ENCODE data around the gene ITPRIPL1. TPM values are rescaled to one million over a fixed set of nuclear protein-coding genes. Genes with fewer than 3 reads are reported as not detected.
A peak's percentile ranks its signal among the peaks of the same experiment; 100 is the strongest.

ITPRIPL1 gene
- total RNA-seq, 2 experiments from 2014 or later = 43.4 to 43.5 TPM

- CTCF ChIA-PET = interaction anchor here (0.9 to 4.9 kb wide), 14 partner anchors 9 to 537 kb away, joined by 3 to 25 read pairs (median 4); partner anchors contain the start of genes ANKRD39, ASTL, CIAO1 and NCAPH
- no peaks in the 10 kb centered on the region for H3K27me3 Mint-ChIP-seq (ENCODE audit: low read depth)
- peaks cover 29% of the 10 kb centered on the region for H3K36me3 Mint-ChIP-seq (ENCODE audit: low read depth)
- H3K4me1 Mint-ChIP-seq (ENCODE audit: low read depth) = peaks cover 61% of the 10 kb centered on the region
- H3K9me3 Mint-ChIP-seq (ENCODE audit: insufficient read depth) = no peaks in the 10 kb centered on the region
- ATAC-seq (peak; percentile 29), DNase-seq (no peak)
- H3K4me3 Mint-ChIP-seq = peak overlapping the region; percentile 78
- H3K27ac Mint-ChIP-seq = peak overlapping the region; percentile 89
- POLR2A ChIA-PET = interaction anchor here (0.6 to 2.8 kb wide), 10 partner anchors 10 to 159 kb away, joined by 3 to 75 read pairs (median 4); partner anchors contain the start of genes NCAPH and SNRNP200
These were observed 4.1 kb upstream of the ITPRIPL1 start for GRCh38 chr2:96320728-96321622.

DNA sequence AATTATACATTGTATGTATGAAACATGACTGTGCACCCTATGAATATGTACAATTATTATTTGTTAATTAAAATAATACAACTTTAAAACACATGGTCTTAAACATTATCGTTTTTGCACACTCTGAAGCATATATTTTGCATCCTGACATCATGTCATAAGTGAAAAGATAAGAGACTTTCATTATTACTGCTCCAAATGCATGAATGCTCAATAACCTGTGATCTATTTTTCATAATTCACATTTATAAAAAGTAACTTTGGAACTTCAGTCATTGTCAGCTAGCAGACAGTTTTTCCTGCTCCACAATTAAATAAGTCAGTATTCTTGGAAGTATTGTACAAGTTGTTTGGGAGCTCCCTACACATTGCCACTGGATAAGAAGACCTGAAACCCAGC, 1.3 kb upstream of the ITPRIPL1 start:
- POLR2A ChIA-PET = interaction anchor here (0.9 to 5.5 kb wide), 6 partner anchors 8 to 36 kb away, joined by 3 to 51 read pairs (median 10); partner anchors contain the start of genes NCAPH and SNRNP200
- Mint-ChIP-seq H3K36me3 (ENCODE audit: low read depth) (peaks cover 40% of the 10 kb centered on the region), H3K4me1 (ENCODE audit: low read depth) (peaks cover 68% of the 10 kb centered on the region), H3K27me3 (ENCODE audit: low read depth) (no peaks in the 10 kb centered on the region), H3K27ac (peak overlapping the region; percentile 83), H3K4me3 (peak overlapping the region; percentile 46), H3K9me3 (ENCODE audit: insufficient read depth) (no peaks in the 10 kb centered on the region)
- ATAC-seq (no peak), DNase-seq (no peak)
- CTCF ChIA-PET = interaction anchor here (1.3 to 4.9 kb wide), 5 partner anchors 8 to 230 kb away, joined by 3 to 25 read pairs (median 5); partner anchors contain the start of gene SNRNP200

- peak overlapping the region; percentile 86 for H3K4me3 Mint-ChIP-seq
- peak overlapping the region; percentile 83 for H3K27ac Mint-ChIP-seq
- no peaks in the 10 kb centered on the region for H3K9me3 Mint-ChIP-seq (ENCODE audit: insufficient read depth)
- ChIA-PET CTCF (interaction anchor here (1.3 to 3.0 kb wide), 5 partner anchors 9 to 230 kb away, joined by 3 to 14 read pairs (median 5); partner anchors contain the start of gene NCAPH), POLR2A (interaction anchor here (0.8 to 5.5 kb wide), 8 partner anchors 9 to 437 kb away, joined by 3 to 51 read pairs (median 6); partner anchors contain the start of genes NCAPH and SNRNP200)
- DNase-seq = peak; percentile 40
- peaks cover 66% of the 10 kb centered on the region for H3K4me1 Mint-ChIP-seq (ENCODE audit: low read depth)
- H3K27me3 Mint-ChIP-seq (ENCODE audit: low read depth) = no peaks in the 10 kb centered on the region
- H3K36me3 Mint-ChIP-seq (ENCODE audit: low read depth) = peaks cover 43% of the 10 kb centered on the region
- peak; percentile 2 for ATAC-seq
These were observed 436 bp upstream of the ITPRIPL1 start for GRCh38 chr2:96324721-96325040.

DNA sequence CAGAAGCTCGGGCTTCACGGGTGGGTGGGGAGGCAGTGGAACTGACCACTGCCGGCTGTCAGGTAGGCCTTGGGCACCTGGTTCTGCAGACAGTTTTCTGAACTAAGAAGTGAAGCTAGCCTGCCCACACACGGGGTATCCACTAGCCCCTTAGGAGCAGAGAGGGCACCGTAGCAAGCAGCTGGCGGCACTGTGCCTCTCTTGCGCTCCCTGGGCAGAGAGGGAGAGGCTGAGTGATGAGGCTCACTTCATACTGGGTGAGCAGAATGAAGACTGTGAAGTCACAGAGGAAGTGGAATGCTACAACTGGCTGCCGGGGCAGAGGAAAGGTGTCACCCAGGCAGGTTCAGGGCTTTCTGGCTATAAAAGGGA, 753 bp downstream of the ITPRIPL1 start:
- ChIA-PET CTCF (interaction anchor here (1.2 to 3.0 kb wide), 3 partner anchors 10 to 21 kb away, joined by 3 to 14 read pairs (median 3); partner anchors contain the start of genes NCAPH and SNRNP200), POLR2A (interaction anchor here (0.9 to 5.5 kb wide), 9 partner anchors 10 to 212 kb away, joined by 3 to 51 read pairs (median 4); partner anchors contain the start of genes NCAPH and SNRNP200)
- H3K27ac Mint-ChIP-seq = peak overlapping the region; percentile 83
- H3K9me3 Mint-ChIP-seq (ENCODE audit: insufficient read depth) = no peaks in the 10 kb centered on the region
- H3K4me3 Mint-ChIP-seq = peak overlapping the region; percentile 86
- peaks cover 60% of the 10 kb centered on the region for H3K4me1 Mint-ChIP-seq (ENCODE audit: low read depth)
- peaks cover 48% of the 10 kb centered on the region for H3K36me3 Mint-ChIP-seq (ENCODE audit: low read depth)
- DNase-seq (peak; percentile 74), ATAC-seq (peak; percentile 54)
- no peaks in the 10 kb centered on the region for H3K27me3 Mint-ChIP-seq (ENCODE audit: low read depth)

DNA sequence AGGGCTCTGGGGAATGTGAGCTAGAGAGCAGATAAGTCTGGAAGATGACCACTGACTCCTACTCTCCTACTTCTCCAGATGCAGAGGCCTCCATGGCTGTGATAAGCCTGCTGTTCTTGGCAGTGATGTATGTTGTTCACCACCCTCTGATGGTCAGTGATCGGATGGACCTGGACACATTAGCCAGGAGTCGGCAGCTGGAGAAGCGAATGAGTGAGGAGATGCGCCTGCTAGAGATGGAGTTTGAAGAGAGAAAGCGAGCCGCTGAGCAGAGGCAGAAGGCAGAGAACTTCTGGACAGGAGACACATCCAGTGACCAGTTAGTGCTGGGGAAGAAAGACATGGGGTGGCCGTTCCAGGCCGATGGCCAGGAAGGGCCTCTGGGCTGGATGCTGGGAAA, 1.4 kb downstream of the ITPRIPL1 start:
- Mint-ChIP-seq H3K36me3 (ENCODE audit: low read depth) (peaks cover 53% of the 10 kb centered on the region), H3K27me3 (ENCODE audit: low read depth) (no peaks in the 10 kb centered on the region), H3K27ac (peak overlapping the region; percentile 83), H3K4me1 (ENCODE audit: low read depth) (peaks cover 60% of the 10 kb centered on the region), H3K9me3 (ENCODE audit: insufficient read depth) (no peaks in the 10 kb centered on the region), H3K4me3 (peak overlapping the region; percentile 86)
- ATAC-seq (no peak), DNase-seq (no peak)
- ChIA-PET POLR2A (interaction anchor here (1.3 to 5.5 kb wide), 6 partner anchors 9 to 212 kb away, joined by 3 to 51 read pairs (median 8); partner anchors contain the start of genes NCAPH and SNRNP200), CTCF (interaction anchor here (1.2 to 3.0 kb wide), 3 partner anchors 9 to 22 kb away, joined by 3 to 14 read pairs (median 3); partner anchors contain the start of genes NCAPH and SNRNP200)

- peak overlapping the region; percentile 86 for H3K4me3 Mint-ChIP-seq
- H3K36me3 Mint-ChIP-seq (ENCODE audit: low read depth) = peaks cover 55% of the 10 kb centered on the region
- ChIA-PET POLR2A (interaction anchor here (0.5 to 5.5 kb wide), 6 partner anchors 9 to 1303 kb away, joined by 3 to 51 read pairs (median 5); partner anchors contain the start of genes NCAPH and SNRNP200), CTCF (interaction anchor here (1.2 to 3.0 kb wide), 3 partner anchors 9 to 22 kb away, joined by 3 to 14 read pairs (median 3); partner anchors contain the start of genes NCAPH and SNRNP200)
- ATAC-seq (no peak), DNase-seq (no peak)
- H3K4me1 Mint-ChIP-seq (ENCODE audit: low read depth) = peaks cover 59% of the 10 kb centered on the region
- no peaks in the 10 kb centered on the region for H3K27me3 Mint-ChIP-seq (ENCODE audit: low read depth)
- H3K27ac Mint-ChIP-seq = peak overlapping the region; percentile 83
- H3K9me3 Mint-ChIP-seq (ENCODE audit: insufficient read depth) = no peaks in the 10 kb centered on the region
These were observed 2.1 kb downstream of the ITPRIPL1 start for GRCh38 chr2:96326990-96327820.

DNA sequence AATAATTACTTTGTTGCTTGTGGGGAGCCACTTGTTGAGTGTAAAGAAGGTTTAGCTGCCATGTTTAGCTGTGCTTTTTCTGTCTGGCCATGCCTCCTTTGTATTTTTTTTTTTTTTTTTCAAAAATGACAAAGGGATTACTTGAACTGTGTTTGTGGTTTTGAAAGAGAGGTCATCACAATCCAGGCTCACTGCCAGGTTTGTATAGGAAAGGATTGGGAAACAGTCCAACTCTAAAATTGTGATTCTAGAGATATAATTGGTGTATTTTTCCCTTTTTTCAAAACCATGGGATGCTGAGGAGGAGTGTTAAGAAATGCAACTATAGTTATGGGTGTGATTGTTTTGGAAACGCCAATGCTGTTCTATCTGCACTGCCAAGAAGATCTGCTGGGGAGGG, 4.3 kb downstream of the ITPRIPL1 start:
- POLR2A ChIA-PET = no interaction called here
- peaks cover 59% of the 10 kb centered on the region for H3K36me3 Mint-ChIP-seq (ENCODE audit: low read depth)
- ATAC-seq (no peak), DNase-seq (no peak)
- no peak overlapping the region for H3K4me3 Mint-ChIP-seq
- no peaks in the 10 kb centered on the region for H3K27me3 Mint-ChIP-seq (ENCODE audit: low read depth)
- CTCF ChIA-PET = no interaction called here
- no peaks in the 10 kb centered on the region for H3K9me3 Mint-ChIP-seq (ENCODE audit: insufficient read depth)
- peaks cover 62% of the 10 kb centered on the region for H3K4me1 Mint-ChIP-seq (ENCODE audit: low read depth)
- no peak overlapping the region for H3K27ac Mint-ChIP-seq

- H3K27ac Mint-ChIP-seq = no peak overlapping the region
- ChIA-PET CTCF (no interaction called here), POLR2A (no interaction called here)
- no peaks in the 10 kb centered on the region for H3K27me3 Mint-ChIP-seq (ENCODE audit: low read depth)
- peaks cover 62% of the 10 kb centered on the region for H3K4me1 Mint-ChIP-seq (ENCODE audit: low read depth)
- no peak overlapping the region for H3K4me3 Mint-ChIP-seq
- ATAC-seq (no peak), DNase-seq (no peak)
- H3K9me3 Mint-ChIP-seq (ENCODE audit: insufficient read depth) = no peaks in the 10 kb centered on the region
- H3K36me3 Mint-ChIP-seq (ENCODE audit: low read depth) = peaks cover 63% of the 10 kb centered on the region
These were observed 4.8 kb downstream of the ITPRIPL1 start for GRCh38 chr2:96329874-96330273.

DNA sequence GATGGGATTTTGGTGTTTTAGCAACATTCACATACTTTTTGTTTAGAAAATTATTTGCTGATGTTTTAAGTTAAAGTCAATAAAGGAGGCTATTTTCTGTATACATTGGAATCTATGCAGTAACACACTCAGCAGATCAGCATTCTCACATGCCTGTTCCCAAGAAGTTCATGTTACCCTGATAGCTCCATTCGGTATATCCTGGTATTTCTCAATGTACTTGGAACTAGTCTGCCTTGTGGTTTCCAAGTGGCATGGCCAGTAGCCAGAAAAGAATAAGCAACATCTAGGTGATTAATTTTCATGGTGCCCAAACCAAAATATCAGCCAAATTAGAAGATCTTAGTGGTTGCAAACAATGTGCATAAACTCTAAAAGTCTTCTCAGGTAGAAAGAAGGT, 5.3 kb downstream of the ITPRIPL1 start:
- Mint-ChIP-seq H3K36me3 (ENCODE audit: low read depth) (peaks cover 65% of the 10 kb centered on the region), H3K4me1 (ENCODE audit: low read depth) (peaks cover 63% of the 10 kb centered on the region), H3K27ac (no peak overlapping the region), H3K27me3 (ENCODE audit: low read depth) (no peaks in the 10 kb centered on the region), H3K9me3 (ENCODE audit: insufficient read depth) (no peaks in the 10 kb centered on the region), H3K4me3 (no peak overlapping the region)
- CTCF ChIA-PET = no interaction called here
- ATAC-seq (no peak), DNase-seq (no peak)
- POLR2A ChIA-PET = no interaction called here

GRCh38 chr2:96333708-96334107, 8.6 kb downstream of the ITPRIPL1 start:
- no peak for DNase-seq
- POLR2A ChIA-PET = interaction anchor here (0.7 to 4.9 kb wide), 2 partner anchors 13 to 28 kb away, joined by 4 to 35 read pairs; partner anchors contain the start of gene SNRNP200
- H3K27me3 Mint-ChIP-seq (ENCODE audit: low read depth) = no peaks in the 10 kb centered on the region
- H3K27ac Mint-ChIP-seq = peak overlapping the region; percentile 40
- H3K4me1 Mint-ChIP-seq (ENCODE audit: low read depth) = peaks cover 56% of the 10 kb centered on the region
- CTCF ChIA-PET = interaction anchor here (1.6 to 4.0 kb wide), 2 partner anchors 9 to 13 kb away, joined by 4 to 23 read pairs; partner anchors contain the start of gene ITPRIPL1
- H3K4me3 Mint-ChIP-seq = peak overlapping the region; percentile 92
- no peak for ATAC-seq
- peaks cover 46% of the 10 kb centered on the region for H3K36me3 Mint-ChIP-seq (ENCODE audit: low read depth)
- H3K9me3 Mint-ChIP-seq (ENCODE audit: insufficient read depth) = no peaks in the 10 kb centered on the region
